Stimulated activated CD8-positive, alpha-beta memory T cell treated with anti-CD3 and anti-CD28 coated beads, Interleukin-12 subunit alpha, Interleukin-12 subunit beta, amount 100 ng/mL, for 24 hours (primary cell): ENCODE results near the gene SOX5.
"Not testable (repeated sequence)": the region's sequence is repeated elsewhere in the genome, so short reads cannot be mapped to it uniquely, and the experiment has no call there.

ENCODE experiments used
- DNase-seq: peaks from one replicate; pipeline ENCODE4 v3.0.0-alpha.2; 2020; ENCODE audit errors: extremely low read depth

SOX5 gene

DNA sequence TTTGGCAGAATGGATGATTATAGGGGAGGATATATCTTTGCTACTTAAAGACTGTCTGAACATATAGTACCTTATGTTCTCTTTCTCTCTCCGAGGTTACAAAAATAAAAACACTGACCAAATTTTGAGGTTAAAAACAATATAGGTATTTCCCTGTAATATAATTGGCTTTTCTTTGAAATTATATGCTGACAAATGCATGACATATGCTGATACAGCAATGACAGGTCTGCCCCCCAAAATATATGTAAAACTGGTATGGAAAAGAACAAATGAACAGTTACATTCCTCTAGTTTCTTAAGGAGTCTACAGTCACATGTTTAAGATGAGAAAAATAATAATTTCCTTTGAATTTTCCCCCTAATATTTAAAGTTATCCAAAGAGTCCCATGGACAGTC lies 405.7 kb downstream of the SOX5 start:
- no peak for DNase-seq

DNA sequence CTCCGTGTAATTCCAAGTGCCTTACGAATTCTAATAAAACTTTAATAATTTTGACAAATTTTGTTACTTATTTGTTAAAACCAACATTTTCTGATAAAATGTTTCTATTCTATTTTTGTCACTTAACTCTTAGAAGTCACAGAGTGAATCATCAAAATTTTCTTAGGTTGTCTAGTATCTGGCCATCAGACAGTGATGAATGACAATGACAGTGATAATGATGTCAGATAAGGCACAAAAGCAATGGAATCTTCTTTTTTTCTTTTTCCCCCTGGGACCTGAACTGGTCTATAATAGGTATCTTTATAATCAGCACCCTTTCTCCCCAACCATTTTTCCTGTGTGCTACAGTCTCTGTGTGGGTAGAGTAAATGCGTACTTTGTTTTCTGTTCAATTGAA lies 407.3 kb downstream of the SOX5 start:
- no peak for DNase-seq

DNA sequence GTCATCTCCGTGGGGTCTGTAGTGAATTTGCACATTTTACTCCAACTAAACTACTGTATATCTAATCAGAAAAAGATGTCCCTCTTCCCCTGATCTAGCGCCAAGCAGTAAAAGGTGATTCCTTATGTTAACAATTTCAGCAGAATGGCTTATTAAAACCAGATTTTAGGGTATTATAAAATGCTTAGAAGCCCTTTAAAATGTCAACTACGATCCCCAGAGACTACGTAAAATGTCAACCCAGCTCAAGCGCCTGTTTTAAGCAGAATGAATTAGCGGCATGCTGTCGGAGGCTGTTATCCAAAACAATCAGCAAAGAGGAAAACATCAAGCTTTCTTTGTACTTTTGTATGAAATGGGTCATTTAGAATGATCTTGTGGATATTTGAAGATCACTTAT lies 408.9 kb downstream of the SOX5 start:
- DNase-seq = no peak

DNA sequence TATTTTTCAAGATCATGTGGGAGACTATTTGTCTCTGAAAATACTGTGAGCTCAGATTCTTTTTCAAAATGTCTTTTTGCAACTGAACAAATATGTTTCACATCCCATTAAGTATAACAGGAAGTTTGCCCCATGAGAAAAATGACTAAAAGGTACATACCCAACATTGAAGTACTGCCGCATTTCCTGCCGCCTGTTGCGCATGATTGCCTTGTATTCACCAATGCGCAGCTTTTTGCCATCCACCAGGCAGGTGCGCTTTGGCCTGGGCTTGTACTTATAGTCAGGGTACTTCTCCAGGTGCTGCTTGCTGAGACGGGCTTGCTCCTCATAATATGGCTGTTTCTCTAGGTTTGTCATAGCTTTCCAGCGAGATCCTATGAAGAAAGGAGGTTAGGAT lies 413.2 kb downstream of the SOX5 start:
- no peak for DNase-seq

DNA sequence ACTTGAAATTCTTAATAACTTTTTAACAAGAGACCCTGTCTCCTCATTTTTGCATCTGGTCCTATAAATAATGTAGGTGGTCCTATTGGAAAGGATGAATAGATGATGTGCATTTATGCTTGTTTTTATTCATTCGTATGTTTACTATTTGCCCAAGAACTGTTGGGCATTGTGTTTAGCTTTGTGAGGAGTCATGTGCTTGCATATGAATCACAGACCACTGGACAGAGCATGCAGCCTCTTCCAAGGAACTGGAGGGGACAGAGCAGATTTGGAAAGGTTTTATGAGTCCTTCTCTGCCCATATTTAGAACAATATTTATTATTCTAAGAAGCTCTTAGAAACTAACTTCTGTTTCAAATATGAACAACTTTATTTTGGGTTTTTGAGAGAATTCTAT lies 414.0 kb downstream of the SOX5 start:
- DNase-seq = no peak

DNA sequence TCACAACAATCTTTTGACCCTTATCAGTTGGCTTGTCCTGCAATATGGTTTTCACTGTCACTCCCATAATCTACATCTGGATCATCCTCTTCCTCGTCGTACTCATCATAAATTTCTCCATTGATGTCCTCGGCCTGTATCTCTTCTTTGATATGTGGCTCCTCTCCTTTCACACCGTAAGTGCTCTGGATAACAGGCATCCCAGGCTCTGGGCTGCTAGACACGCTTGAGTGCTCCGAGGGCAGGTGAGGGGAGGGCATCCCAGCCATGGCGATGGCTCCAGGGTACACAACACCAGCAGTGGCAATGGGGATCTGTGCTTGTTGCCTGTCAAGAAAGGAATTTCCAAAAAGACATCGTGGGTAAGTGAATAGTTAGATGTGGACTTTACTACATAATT lies 415.3 kb downstream of the SOX5 start:
- no peak for DNase-seq

DNA sequence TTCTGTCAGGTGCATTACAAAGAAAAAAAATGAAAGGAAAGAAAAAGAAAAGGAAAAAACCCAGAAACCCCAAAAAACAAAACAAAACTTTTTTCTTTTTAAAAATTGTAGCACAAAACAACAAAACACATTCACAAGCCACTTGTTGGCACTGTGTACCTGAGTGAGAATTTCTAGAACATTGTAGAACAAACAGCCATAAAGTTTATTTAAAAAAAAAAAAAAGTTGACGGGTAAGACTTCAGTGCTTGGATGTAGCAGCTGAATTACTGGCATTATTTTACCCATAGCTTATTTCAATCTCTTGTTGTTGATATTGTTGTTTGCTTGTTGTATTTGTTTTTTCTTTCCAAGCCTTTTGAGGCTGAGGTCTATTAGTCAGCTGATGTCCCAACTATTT lies 415.8 kb downstream of the SOX5 start:
- DNase-seq = no peak

DNA sequence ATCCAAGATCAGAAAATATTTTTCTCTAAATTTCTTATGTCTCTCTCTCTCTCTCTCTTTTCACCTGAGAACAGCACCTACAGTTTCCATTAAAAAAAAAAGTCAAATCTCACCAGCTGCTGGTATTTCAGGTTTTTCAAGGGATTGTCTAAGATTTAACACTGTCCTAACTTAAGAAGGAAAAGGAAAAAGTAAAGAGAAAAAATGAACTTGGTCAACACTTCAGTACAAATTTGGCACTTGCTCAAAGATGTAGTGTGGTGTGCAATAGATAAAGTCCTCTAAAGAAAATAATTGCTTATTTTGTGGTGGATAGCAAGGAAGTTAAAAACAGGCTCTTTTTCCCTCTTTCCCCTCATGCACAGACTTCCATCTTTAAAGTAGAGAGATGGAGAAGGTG lies 416.2 kb downstream of the SOX5 start:
- DNase-seq = no peak

DNA sequence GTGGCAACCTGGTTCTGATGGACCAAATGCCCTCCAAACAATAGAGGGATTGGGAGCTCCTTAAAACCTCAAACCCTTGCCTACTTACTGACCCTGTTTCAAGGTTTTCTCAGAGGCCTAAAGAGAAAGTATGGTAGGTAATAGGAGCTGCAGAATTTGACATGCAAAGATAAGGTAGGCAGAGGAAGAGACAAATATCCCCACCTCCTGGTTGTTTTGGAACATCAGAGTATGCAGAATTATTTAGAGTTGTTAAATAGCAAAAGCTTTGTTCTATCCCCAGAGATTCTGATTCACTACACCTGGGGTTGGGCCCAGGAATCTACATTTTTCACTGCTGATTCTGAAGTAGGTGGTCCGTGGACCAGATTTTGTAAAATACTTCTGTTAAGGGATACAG lies 421.2 kb downstream of the SOX5 start:
- no peak for DNase-seq

DNA sequence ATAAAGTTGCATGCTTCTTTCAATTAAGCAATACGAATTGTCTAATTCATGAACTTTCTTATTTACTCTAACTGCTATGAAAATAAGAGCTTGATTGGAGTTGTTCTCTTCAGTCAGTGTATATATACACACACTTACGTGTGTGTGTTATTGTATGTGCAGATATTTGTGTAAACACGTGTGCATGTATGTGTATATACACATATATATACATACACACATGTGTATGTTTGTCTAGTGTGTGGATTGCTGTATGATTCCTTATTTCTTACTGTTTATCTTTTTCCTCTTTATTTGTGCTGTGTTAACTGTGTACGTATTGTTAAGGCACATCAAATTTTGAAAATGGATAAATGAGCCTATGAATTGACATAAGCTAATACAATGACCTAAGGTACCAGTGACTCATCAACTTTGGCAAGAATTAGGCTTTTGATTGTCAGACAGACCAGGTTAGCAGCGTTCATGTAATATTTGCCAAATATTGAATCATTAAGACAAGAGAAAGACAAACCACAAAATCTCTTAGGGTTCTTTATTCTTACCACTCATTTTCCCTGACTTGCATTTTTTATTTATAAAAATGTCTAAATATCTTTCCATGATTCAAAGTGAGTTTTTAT lies 423.9 kb downstream of the SOX5 start:
- no peak for DNase-seq

DNA sequence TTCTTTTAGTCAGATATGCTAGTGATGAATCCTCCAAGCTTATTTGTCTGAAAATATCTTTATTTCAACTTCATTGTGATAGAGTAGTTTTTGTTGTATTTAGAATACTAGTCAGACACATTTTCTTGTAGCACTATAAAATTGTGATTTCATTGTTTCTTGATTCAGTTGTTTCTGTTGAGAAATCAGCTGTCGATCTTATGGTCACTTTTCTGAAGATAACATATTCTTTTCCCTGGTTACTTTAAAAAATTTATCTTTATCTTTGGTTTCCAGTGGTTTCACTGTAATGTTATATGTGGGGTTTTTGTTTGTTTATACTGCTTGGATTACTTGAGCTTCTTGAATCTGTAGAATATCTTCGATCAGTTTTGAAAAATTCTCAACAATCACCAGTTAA lies 426.1 kb downstream of the SOX5 start:
- DNase-seq = no peak

DNA sequence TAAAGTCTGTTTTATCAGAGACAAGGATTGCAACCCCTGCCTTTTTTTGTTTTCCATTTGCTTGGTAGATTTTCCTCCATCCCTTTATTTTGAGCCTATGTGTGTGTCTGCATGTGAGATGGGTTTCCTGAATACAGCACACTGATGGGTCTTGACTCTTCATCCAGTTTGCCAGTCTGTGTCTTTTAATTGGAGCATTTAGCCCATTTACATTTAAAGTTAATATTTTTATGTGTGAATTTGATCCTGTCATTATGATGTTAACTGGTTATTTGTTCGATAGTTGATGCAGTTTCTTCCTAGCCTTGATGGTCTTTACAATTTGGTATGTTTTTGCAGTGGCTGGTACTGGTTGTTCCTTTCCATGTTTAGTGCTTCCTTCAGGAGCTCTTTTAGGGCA lies 430.0 kb downstream of the SOX5 start:
- DNase-seq = not testable (repeated sequence)

DNA sequence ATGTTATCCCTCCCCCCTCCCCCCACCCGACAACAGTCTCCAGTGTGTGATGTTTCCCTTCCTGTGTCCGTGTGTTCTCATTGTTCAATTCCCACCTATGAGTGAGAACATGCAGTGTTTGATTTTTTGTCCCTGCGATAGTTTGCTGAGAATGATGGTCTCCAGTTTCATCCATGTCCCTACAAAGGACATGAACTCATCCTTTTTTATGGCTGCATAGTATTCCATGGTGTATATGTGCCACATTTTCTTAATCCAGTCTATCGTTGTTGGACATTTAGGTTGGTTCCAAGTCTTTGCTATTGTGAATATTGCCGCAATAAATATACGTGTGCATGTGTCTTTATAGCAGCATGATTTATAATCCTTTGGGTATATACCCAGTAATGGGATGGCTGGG lies 433.7 kb downstream of the SOX5 start:
- not testable (repeated sequence) for DNase-seq

DNA sequence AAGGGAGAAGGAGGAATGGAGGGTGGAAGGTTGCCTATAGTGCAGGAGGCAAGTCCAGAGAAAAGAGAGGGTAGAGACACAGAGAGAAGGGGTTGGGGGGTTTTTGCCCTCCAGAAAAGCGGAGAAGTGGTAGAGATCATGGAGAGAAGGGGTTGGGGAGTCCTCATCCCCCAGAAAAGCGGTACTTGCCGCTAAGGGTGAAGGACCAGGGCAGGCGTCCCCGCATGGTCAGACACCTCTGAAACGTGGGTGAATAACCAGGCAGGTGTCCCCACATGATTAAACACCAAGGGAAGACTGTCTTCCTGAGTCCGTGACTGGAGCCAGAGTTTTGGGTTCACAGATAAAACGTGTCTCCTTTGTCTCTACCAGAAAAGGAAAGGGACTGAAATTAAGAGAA lies 439.0 kb downstream of the SOX5 start:
- no peak for DNase-seq

DNA sequence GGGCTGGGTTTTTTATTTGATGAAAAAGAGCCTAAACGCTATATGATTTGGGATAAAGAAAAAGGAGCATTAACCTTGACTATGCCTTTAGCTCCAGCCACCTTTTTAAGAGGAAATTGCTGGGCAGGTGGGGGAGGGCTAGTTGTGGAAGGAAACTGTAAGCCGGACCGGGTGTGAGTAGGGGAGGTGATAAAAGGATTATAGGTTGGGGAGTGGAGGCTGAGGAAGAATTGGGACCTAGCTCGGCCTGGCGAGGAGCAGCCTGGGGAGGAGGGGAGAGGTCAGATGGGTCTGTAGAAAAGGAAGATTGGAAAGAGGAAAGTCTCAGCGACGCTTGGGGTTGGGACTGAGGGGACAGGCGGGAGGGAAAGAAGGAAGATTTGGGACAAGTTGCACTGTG lies 439.6 kb downstream of the SOX5 start:
- not testable (repeated sequence) for DNase-seq

DNA sequence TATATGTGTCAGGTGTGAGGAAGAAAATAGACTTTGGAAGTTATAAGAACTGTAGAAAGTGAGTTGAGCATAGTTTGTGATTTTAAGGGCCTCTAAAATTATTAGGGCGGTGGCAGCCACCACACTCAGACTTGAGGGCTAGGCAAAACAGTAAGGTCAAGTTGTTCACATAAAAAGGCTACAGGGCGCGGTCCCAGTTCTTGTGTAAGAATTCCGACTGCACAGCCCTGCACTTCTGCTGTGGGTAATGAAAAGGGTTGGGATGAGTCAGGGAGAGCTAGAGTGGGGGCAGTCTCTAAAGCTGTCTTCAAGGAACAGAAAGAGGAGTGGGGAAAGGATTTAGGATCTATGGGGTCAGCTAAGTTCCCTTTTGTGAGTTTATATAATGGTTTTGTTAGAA lies 441.7 kb downstream of the SOX5 start:
- DNase-seq = not testable (repeated sequence)

DNA sequence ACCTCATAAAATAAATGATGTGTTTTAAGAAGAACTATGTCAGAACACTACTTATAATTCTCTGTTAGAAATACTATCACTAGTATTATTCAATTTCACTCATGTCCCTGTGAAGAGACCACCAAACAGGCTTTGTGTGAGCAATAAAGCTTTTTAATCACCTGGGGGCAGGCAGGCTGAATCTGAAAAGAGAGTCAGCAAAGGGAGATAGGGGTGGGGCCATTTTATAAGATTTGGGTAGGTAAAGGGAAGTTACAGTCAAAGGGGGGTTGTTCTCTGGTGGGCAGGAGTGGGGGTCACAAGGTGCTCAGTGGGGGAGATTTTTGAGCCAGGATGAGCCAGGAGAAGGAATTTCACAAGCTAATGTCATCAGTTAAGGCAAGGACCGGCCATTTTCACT lies 443.7 kb downstream of the SOX5 start:
- not testable (repeated sequence) for DNase-seq

DNA sequence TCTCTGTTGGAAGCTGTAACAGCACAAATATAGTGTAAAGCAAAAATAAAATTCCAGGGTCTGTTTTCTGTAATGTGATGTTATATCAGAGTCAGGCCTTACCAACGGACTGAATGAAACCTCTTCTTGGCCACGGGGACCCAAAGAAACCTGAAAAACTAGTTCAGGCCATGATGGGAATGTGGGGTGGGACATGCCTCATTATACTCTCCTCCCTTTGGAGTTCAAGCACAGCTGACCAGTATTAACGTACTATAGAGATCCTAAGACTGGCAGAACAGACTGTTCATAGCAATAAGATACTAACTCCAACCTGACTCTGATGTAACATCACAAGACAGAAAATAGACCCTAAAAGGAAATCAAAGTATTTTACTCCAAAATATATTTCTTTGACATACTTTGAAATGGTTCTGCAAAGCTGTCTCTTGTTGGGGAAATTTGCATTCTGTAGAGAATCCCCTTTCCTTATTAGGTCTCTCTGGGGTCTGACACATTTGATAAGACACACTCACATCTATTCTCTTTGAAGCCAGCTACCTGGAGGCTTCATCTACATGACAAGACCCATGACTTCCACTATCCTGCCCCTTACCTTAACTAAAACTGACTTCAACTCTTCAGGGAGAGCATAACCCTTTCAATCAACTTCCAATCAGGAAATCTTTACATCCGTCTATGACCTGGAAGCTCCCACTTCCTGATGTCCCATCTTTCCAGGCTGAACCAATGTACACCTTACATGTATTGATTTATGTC lies 444.6 kb downstream of the SOX5 start:
- no peak for DNase-seq

DNA sequence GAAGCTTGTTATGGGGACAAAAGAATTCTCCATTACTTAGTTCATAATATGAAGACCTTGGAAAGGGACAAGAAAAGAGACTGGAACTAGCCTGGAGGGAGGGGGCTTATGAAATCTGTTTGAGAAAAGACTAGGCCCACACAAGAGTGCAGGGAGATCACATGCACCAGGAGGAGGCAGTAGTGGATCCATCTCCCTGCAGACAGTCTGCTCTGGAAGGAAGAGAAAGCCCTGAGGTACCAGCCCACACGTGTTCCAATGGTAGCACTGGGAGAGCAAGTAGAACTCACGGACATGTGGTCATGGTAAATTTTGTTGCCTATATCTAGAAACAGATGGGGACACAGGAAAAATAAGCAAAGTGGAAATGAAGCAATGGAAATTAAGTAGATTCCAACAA lies 445.4 kb downstream of the SOX5 start:
- DNase-seq = no peak

DNA sequence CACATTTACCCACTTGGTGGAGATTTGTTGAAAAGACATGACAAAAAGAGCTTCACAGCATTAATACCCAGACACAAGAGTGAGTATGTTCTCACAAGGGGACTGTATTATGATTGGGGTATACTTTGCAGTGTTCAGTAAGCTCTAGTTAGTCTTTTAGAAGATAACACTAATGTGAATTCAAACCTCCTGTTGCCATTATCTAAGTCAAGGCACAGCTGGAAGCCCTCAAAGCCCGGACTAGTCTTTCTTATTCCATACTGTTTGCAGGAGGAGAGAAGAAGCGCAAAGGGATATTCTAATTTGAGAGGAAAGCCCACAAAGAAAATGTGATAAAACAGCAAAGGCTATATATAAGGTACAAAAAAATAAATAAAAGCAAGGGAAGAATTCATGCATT lies 445.9 kb downstream of the SOX5 start:
- DNase-seq = no peak

DNA sequence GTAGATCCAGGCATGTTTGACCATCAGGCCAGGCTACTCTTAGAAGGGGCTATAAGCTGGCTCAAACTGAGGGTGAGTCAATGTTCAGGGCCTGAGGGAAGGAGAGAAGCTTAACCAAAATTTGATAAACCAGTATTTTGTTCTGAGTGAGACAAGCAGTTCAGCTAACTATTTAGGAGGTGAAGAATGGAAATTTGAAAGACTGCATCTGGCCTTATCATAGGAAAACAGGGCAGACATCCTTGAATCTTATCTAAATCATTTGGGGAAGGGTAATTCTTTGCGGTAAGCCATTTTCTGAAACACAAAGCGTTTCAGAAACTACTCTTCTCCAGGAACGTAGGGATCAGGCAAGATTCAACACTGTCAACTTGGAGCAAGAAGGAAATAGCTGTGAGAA lies 447.2 kb downstream of the SOX5 start:
- DNase-seq = no peak

DNA sequence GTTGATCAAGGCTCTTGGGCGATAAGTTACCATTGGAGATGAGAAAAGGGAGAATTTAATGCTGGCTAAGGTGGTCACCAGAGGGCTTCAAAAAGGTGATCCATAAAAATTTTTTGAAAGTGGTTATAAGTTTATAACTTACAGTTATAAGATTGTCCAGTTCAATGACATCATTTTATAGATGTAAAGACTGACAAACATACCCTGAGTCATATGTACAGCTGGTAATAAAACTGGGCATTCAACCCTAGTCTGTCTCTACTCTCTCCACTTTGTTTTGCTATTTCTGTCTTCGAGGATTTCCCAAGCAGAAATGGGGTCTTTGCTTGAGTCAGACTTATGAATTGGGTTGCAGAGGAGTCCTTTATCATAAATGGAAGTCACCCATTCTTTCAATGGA lies 454.0 kb downstream of the SOX5 start:
- DNase-seq = no peak

DNA sequence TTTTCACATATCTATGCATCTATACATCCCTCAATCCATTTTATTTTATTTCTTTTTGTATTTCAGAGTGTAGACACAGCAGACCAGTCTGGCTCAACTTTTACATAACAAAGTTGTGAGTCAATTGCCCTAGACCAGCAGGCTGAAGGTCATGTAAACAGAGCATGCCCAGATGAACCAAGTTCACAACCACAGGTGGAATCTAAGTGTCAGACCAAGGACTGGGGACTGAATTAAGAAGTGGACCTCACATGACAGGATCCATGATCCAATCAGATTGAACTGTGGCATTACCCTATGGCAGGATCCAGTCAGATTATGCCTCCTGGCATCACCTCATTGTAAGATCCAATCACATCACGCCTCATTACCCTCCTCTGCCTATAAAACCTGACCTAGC lies 455.8 kb downstream of the SOX5 start:
- no peak for DNase-seq

DNA sequence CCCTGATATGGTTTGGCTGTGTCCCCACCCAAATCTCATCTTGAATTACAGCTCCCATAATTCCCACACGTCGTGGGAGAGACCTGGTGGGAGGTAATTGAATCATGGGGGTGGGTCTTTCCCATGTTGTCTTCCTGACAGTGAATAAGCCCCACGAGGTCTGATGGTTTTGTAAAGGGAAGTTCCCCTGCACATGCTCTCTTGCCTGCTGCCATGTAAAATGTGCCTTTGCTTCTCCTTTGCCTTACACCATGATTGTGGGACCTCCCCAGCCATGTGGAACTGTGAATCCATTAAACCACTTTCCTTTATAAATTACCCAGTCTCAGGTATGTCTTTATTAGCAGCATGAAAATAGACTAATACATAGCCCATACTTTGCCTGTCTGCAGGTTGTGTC lies 458.4 kb downstream of the SOX5 start:
- not testable (repeated sequence) for DNase-seq
